ENCODE data around the gene NFATC2IP. TPM values are rescaled to one million over a fixed set of nuclear protein-coding genes. Genes with fewer than 3 reads are reported as not detected.

The NFATC2IP gene
- total and polyA plus RNA-seq, 9 of the 15 experiments (the other 6 are each of a cell fraction or from before 2014, with no cell fraction given), result 15.6 to 106 (median 46.9) TPM

- TF ChIP-seq USF1 (CRISPR knock-in tag; IDR thresholded peaks at IDR 0.05) (peak; percentile 45), XRCC5 (IDR thresholded peaks at IDR 0.05; ENCODE audit: low read depth, low read length) (no peak), ZNF124 (CRISPR knock-in tag; IDR thresholded peaks at IDR 0.05) (no peak), ARNT (IDR thresholded peaks at IDR 0.05) (no peak), LARP7 (IDR thresholded peaks at IDR 0.05) (no peak), ZFP36 (IDR thresholded peaks at IDR 0.05; ENCODE audit: low read depth, low read length, partially characterized antibody) (no peak), CEBPB (tag; IDR thresholded peaks at IDR 0.05) (no peak), ZNF384 (IDR thresholded peaks at IDR 0.05; ENCODE audit: low read depth, low read length) (no peak), ZBTB5 (IDR thresholded peaks at IDR 0.05) (no peak), DMBX1 (CRISPR knock-in tag; IDR thresholded peaks at IDR 0.05; ENCODE audit: borderline replicate concordance) (no peak), ZKSCAN3 (CRISPR knock-in tag; IDR thresholded peaks at IDR 0.05) (no peak), RFX1 (IDR thresholded peaks at IDR 0.05) (peak; percentile 83), MYBL2 (IDR thresholded peaks at IDR 0.05; ENCODE audit: low read depth) (no peak), MYBL2 (CRISPR knock-in tag; IDR thresholded peaks at IDR 0.05; ENCODE audit: borderline replicate concordance) (no peak), CBFB (CRISPR knock-in tag; IDR thresholded peaks at IDR 0.05) (no peak), MEIS2 (IDR thresholded peaks at IDR 0.05; ENCODE audit: partially characterized antibody) (no peak), GABPB1 (CRISPR knock-in tag; IDR thresholded peaks at IDR 0.05) (peak; percentile 92), ASH1L (IDR thresholded peaks at IDR 0.05; ENCODE audit: borderline replicate concordance, low read depth, partially characterized antibody) (peak; percentile 96), CSDE1 (IDR thresholded peaks at IDR 0.05) (no peak), HDAC3 (IDR thresholded peaks at IDR 0.05; ENCODE audit: borderline replicate concordance, partially characterized antibody) (no peak), NCOA1 (IDR thresholded peaks at IDR 0.05; ENCODE audit: low read depth) (no peak), SRF (CRISPR knock-in tag; IDR thresholded peaks at IDR 0.05) (peak in 1 of 2 experiments; percentile 54; a peak in 1 of 4 replicates), E2F6 (IDR thresholded peaks at IDR 0.05; ENCODE audit: borderline replicate concordance in 1 of 2, extremely low read depth in 1 of 2, insufficient read depth in 1 of 2, insufficient read length in 1 of 2, low read depth in 1 of 2, low read length in 1 of 2, poor library complexity in 1 of 2, severe bottlenecking in 1 of 2) (peak; percentile 36 to 71), MTA2 (IDR thresholded peaks at IDR 0.05; ENCODE audit: low read depth) (no peak), ZBTB1 (CRISPR knock-in tag; IDR thresholded peaks at IDR 0.05; ENCODE audit: borderline replicate concordance, low read depth) (no peak), CHD4 (IDR thresholded peaks at IDR 0.05; ENCODE audit: insufficient read depth, insufficient replicate concordance, low read depth, low read length, poor library complexity, severe bottlenecking) (no peak)
Observed at GRCh38 chr16:28950648-28951409, at the start of gene NFATC2IP (continued).

All from K562 (cell line).